OCI-M2 (cell line): ENCODE data around the gene C1orf116.

Experiments
- DNase-seq: peaks from one replicate; lab custom pipeline; 2025; ENCODE audit not compliant: unreplicated experiment; lab: John Stamatoyannopoulos, UW

C1orf116 gene

DNA sequence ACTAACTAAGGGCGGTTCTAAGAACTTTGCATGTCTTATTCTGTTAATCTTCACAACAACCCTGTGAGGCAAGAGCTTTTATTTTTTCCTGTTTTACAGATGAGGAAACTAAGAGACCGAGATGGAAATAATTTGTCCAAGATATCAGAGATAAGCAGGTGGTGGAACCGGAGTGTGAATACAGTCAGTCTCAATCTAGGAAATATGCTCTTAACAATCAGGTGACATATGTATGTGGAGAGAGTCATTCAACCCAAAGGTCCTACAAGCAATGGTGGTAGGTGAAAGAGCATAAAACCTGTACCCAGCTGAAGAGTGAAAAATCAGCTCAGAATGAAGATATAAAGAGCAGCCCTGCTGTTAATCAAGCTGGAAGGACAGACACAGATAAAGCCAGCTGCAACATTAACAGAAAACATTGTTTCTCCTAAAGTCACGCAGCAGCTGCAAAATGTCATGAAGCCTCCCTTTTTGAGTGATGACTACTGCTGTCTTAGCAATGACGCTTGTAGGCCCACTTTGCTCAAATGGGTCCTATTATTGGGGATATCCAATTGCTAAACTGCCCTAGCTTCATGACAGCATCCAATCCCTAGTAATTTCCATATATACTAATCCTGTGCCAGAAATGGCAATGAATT, 31.8 kb downstream of the C1orf116 start:
- DNase-seq, result no peak

DNA sequence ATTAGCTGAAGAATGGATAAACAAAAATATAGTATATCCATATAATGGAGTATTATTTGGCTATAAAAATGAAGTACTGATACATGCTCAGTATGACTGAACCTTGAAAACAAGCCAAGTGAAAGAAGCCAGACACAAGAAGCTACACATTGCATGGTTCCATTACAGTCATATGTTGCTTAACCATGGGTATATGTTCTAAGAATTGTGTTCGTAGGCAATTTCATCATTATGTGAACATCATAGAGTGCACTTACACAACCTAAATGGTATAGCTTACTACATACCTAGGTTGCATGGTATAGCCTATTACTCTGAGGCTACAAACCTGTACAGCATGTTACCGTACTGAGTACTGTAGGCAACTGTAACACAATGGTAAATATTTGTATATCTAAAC, 33.7 kb downstream of the C1orf116 start:
- DNase-seq, result no peak

DNA sequence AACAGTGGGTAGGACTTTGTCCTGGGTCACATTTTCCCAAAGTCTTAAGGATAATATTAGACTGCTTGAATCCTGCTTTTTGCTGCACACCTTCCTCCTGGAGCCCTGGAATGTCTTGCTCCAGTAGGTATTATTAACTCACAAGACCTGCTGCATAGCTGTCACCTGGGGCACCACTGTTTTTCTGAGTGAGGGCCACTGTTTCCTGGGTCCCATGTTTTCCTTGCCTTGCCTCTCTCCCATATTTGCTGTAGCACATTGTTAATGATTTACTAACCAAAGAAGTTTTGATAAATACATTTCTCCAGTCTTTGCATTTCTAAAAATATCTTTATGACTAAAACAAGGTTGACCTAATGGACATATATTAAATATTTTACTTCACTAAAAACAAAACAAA, 39.8 kb downstream of the C1orf116 start:
- DNase-seq, result no peak

DNA sequence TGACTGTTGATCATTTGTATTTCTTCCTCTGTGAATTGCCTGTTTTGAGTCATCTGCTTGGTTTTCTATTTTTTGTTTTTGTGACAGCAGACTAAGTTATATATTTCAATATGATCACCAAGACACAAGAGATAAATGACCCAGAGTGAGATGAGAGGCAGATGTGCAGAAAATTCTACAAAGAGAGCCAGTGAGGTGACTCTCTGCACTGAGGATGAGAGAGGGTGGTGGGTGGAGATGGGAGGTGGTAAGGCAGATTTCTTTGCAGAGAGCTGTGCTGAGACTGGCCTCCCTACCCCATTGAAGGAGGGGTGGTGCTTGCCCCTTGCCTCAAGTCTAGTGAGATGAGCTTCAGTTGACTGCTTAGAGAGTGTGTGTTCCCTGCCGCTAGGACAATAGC, 44.7 kb downstream of the C1orf116 start:
- DNase-seq, result no peak

DNA sequence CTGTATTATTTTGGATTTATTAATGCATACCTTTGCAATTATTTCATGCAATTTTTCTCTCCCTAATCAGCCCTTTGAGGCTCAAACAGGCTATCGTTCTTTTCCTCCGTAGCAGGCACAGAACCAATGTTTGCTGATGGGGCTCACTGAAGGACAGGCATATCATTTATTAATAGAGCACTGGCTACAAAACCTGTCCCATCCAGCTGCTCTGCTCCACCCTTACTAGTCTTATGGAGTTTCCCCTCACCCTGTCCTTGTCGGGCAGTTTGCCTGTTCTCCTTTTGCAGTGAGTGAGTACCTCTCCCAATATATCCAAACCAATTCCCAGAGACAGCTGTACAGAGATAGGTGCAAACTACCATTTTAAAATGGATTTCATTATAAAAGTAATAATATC, 45.7 kb downstream of the C1orf116 start:
- no peak for DNase-seq

DNA sequence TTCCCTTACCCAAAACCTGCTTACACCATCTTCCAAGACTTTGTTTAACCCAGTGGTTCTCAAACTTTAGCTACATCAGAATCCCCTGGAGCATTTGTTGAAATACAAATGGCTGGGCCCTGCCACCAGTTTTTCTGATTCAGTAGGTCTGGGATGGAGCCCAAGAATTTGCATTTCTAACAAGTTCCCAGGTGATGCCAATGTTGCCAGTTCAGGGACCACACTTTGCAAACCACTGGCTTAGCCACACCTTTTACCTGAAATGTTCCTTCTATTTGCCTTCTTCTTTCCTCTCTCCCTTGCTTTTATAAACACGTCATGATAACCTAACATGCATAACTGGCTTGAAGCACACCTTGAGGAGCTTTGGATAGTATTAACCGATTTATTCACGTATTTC, 46.2 kb downstream of the C1orf116 start:
- DNase-seq, result no peak

DNA sequence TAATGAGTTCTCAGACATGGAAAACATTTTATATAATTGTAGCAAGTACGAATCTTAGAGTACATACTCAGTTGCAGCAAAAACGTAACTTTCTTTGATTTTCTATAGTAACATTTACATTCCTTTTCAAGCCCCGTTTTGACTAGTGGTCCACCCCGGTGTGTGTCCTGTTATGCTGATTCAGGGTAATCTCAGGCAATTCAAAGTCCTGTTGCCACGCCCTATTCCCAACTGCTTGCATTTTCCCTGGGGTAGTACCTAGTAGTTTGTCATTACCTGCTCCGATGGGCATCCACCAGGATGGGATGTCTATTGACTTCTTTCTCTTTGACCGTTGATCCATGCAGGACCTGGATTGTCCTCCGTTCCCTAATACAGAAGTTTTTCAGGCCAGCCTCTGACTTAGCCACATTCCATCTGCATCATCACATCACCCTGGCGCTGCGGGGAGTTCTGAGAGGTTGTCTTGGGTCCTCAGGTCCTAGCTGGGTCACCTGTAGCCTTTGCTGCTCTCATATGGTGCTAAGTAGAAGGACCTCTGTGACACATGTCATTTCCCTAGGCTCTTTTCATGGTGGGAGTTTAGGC, 47.3 kb downstream of the C1orf116 start:
- DNase-seq, result no peak

DNA sequence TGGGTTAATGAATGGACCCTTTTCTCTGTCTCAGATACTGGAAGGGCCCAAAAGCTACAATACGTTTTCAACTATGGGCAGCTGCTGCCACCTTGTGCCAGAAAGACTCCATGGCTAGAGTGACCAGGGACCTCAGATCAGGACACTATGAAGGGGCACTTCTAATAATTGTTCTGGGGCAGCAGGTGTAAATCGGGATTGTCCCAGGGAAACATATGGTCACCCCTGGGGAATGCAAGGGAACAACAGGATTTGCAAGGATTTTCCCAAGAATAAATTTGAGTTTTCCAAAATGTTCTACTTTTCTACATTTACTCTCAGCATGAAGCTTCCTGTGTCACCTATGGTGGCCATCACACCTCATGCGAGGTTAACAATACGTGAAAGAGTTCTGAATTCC, 50.3 kb downstream of the C1orf116 start:
- no peak for DNase-seq

DNA sequence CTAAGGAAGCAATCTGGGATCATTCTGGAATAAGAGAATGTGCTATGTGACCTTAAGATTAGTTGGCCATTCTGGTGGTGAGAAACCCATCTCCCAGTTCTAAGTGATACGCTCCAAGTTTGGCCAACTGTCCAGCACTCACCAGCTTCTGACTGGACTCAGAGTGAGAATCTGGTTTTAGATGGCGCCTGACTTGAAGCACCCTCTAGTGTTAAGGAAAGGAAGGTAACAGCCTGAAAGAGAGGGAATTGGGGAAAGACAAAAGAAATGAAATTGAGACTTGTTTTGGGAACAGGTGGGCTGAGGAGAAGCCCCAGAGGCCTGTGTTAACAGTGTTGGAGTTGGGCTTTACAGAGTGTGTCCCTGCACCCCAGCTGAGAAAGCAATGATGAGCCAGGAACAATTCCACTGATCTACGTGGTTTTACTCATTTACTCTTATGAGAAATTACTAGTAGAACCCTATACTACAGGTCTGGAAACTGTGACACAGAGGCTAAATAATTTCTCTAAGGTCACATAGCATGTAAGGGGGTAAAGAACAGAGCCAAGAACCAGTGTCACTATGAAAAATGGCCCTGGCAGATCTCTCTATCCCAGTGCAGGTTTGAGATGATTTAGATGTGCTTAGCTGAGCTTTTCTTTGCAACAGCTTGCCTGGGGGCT, 53.0 kb downstream of the C1orf116 start:
- no peak for DNase-seq

DNA sequence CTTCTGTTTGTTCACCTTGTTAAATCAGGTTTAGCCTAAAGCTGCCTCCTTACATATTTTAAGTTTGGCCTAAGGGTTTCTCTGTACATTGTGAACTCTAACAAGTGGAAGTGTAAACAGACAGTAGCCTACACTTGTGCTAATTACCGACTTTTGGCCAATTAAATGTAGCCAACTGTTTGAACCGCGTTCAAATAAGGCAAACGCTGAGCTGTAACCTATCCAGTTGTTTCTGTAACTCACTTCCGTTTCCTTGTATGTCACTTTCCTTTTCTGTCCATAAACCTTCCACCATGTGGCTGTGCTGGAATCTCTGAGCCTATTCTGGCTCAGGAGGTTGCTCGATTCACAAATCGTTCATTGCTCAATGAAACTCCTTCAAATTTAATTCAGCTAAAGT, 54.3 kb downstream of the C1orf116 start:
- DNase-seq, result no peak

DNA sequence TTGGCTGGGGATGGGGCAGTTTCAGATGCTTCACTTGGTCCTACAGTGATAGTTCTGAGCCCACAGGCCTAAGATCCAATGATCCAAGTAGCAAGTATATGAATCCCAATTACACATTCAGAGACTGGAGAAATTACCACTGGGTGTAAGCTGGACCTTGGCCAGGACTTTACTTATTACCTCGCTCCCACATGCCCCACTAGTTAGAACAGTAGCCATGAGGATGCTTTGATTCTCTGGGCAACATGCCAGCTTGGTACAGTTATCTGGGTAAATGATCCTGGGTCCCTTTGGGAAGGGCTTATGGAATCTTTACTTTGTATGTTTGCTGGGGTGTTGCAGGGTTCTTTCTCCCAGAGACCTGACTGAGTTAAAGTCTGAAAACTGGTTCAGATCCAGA, 57.2 kb downstream of the C1orf116 start:
- no peak for DNase-seq

DNA sequence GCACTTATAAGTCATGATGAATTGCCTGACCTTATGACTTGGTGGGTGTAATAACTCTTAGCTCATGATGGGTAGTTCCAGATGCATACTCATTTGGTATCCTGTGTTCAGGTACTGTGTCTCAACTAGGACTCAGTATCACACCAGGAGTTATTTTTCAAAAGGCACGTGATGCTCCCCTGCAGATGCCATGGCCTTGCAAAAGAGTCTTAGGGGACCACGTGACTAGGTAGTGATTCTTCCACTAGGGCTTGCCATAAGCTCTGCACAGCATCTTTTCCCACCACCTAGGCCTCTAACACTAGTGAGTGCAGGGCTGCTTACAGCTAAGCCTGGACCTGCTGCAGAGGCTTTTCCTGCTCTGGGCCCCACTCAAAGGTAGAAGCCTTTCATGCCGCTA, 58.4 kb downstream of the C1orf116 start:
- DNase-seq, result no peak

DNA sequence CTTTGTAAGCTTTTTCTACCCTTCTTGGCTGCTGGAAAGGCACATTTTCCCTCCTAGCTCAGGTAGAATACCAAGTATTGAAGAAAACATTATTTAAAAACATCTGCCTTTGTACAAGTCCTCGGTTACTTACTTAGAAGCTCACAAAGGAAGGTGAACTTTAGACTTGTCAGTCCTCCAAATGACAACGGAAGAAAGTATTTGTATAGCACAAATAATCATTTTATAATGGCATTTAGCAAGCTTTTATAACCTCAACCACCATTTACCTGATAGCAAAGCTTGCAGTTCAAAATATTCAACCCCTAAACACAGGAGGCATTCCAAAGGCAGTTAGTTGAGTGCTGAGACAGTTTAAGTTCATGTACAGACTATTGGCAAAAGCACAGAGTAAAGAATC, 59.8 kb downstream of the C1orf116 start:
- DNase-seq, result no peak

DNA sequence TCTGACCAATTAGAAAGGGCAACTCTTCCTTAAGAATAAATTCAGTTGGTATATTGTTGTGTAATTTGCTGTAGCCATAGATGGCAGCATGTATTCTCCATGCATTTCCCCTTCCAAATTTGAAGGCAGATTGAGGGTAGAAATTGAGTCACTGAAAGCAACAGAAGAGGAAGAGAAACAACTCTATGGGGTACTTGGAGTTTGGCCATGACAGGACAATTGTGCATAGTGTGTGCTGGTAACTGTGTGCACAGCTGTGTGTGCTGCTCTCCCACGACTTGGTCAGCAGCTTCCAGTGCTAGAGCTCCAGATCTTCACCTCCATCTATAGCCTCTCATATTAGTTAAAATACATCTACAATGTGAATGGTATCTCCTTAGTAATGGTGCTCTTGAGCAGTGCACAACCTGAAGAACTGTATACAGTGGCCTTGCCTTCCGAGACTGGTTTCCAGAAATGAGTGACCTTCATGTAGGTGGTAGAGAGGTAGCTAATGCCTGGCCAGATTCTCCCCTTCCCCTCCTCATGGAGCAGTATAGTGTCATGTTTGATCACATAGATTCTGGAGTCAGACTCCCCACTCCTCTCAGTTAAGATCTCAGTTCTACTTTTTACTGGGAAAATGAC, 61.4 kb downstream of the C1orf116 start:
- DNase-seq, result no peak

DNA sequence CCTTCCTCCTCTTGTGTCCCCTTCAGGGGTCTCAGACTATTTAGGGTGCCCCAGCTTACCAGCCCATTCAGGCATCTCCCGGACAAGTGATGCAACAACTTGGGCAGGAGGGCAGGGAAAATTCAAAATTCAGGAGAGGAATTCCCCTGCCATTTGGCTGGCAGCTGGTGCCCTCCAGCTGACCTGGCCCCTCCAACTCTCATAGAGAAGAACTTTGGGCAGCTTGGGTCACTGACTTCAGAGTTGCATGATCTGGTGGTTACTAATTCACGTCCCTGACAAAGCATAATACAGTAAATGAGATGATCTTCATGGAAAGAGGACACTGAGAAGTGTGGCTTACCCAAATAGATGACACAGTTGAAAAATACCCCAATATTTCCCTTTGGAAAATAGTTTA, 62.1 kb downstream of the C1orf116 start, which contains the start of gene FCAMR:
TSS of gene FCAMR (minus strand) at position 15 of the 400 bp plus-strand sequence. CDS start 335 bp downstream, outside the sequence.
- no peak for DNase-seq

DNA sequence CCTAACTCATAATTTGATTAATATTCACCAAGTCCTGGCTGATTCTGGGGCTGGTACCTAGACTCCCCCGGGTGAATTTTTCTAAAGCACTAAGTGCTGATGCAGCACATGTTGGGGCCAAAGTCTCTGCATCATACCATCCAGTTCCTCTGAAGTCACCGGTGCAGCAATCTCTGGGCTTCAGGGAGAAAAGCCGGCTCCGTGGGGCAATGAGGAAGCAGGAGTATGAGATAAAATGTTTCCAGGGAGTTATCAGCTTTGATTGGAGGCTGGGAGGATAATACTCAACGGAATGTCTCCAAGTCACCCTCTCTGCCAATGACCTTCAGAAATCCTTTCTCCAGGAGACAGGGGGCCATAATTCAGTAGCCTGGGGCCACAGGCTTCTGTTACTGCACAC, 63.5 kb downstream of the C1orf116 start:
- DNase-seq, result no peak
